SU-DHL-6 (cell line): ENCODE results near the gene CTU2.
"Not testable (repeated sequence)": the region's sequence is repeated elsewhere in the genome, so short reads cannot be mapped to it uniquely, and the experiment has no call there.

Source experiments
- H2AFZ ChIP-seq: fragments of 200-600 bp; sonication (generic); 2 replicates; pipeline ENCODE4 v1.6.1; 2014; ENCODE audit warnings: low read depth, mild to moderate bottlenecking, moderate library complexity, mixed read lengths, antibody characterized with exemption, low read length; ENCODE audit not compliant: severe bottlenecking
- H3F3A ChIP-seq: fragments of 200-600 bp; shearing (Covaris generic); 2 replicates; pipeline ENCODE4 v1.6.0; 2016; ENCODE audit warnings: antibody characterized with exemption, mild to moderate bottlenecking; ENCODE audit not compliant: insufficient read depth
- H3K27ac ChIP-seq: fragments of 200-600 bp; sonication (generic); 2 replicates; pipeline ENCODE4 v1.5.1; 2016; ENCODE audit warnings: low read depth, mild to moderate bottlenecking, low read length, moderate library complexity, mixed read lengths
- H3K27me3 ChIP-seq: fragments of 200-600 bp; sonication (generic), shearing (Covaris generic); 2 replicates; pipeline ENCODE4 v1.6.0; 2014; ENCODE audit warnings: mild to moderate bottlenecking, low read length
- H3K36me3 ChIP-seq: fragments of 200-600 bp; sonication (generic); 2 replicates; pipeline ENCODE4 v1.6.1; 2014; ENCODE audit warnings: mild to moderate bottlenecking, low read length, mixed read lengths
- H3K4me2 ChIP-seq: fragments of 300-600, 200-600 bp; shearing (Covaris generic), sonication (generic); 2 replicates; pipeline ENCODE4 v1.6.0; 2014; ENCODE audit warnings: low read length, low read depth, mild to moderate bottlenecking; ENCODE audit not compliant: poor library complexity, severe bottlenecking
- H3K4me3 ChIP-seq: fragments of 200-600 bp; sonication (generic); 2 replicates; pipeline ENCODE4 v1.5.1; 2014; ENCODE audit warnings: antibody characterized with exemption, low read length, mild to moderate bottlenecking, mixed read lengths; ENCODE audit not compliant: insufficient read depth, poor library complexity, severe bottlenecking
- H3K79me2 ChIP-seq: fragments of 200-600 bp; sonication (generic); 2 replicates; pipeline ENCODE4 v1.6.1; 2014; ENCODE audit warnings: mild to moderate bottlenecking, low read length, moderate library complexity; ENCODE audit not compliant: insufficient read depth
- H3K9ac ChIP-seq: fragments of 200-600 bp; sonication (generic); 2 replicates; pipeline ENCODE4 v1.7.0; 2014; ENCODE audit warnings: mild to moderate bottlenecking, low read length
- H3K9me2 ChIP-seq: fragments of 200-600 bp; sonication (generic); replicated peaks from 2 replicates; pipeline ENCODE4 v1.6.1; 2014; ENCODE audit warnings: low read length; ENCODE audit not compliant: insufficient read depth
- H3K9me3 ChIP-seq: fragments of 200-600 bp; sonication (generic); 2 replicates; pipeline ENCODE4 v1.6.1; 2014; ENCODE audit warnings: low read length, mixed read lengths; ENCODE audit not compliant: insufficient read depth
- H4K20me1 ChIP-seq: fragments of 200-600 bp; sonication (generic); 2 replicates; pipeline ENCODE4 v1.6.1; 2014; ENCODE audit warnings: low read depth, mild to moderate bottlenecking, antibody characterized with exemption, low read length, moderate library complexity, mixed read lengths
- CTCF ChIP-seq: fragments of 200-600 bp; sonication (generic); IDR thresholded peaks from one replicate; pipeline ENCODE4 v1.5.1; 2017; ENCODE audit warnings: antibody characterized with exemption, mild to moderate bottlenecking, low read length, moderate library complexity; ENCODE audit not compliant: insufficient read depth, poor library complexity, severe bottlenecking
- EZH2phosphoT487 ChIP-seq: fragments of 200-600 bp; sonication (generic), shearing (Covaris generic); conservative IDR thresholded peaks from 2 replicates; pipeline ENCODE4 v1.6.1; 2018; ENCODE audit warnings: mild to moderate bottlenecking, antibody characterized with exemption, low read length, moderate library complexity, mixed read lengths

The CTU2 gene

GRCh38 chr16:88667461-88667860, 38.8 kb upstream of the CTU2 start:
- Histone ChIP-seq H2AFZ (no peak overlapping the region), H3K9me3 (no peaks in the 10 kb centered on the region), H3K36me3 (no peaks in the 10 kb centered on the region), H3K4me2 (no peak overlapping the region), H3K27ac (no peak overlapping the region), H3K27me3 (no peaks in the 10 kb centered on the region), H3K4me3 (no peak overlapping the region), H4K20me1 (no peaks in the 10 kb centered on the region), H3F3A (0 out of 2 replicates have a peak, but pooled peaks cover 10% of the 10 kb centered on the region), H3K9ac (no peak overlapping the region), H3K79me2 (peaks cover 3% of the 10 kb centered on the region), H3K9me2 (no peaks in the 10 kb centered on the region)
- TF ChIP-seq EZH2phosphoT487: no peak
- TF ChIP-seq CTCF: no peak

GRCh38 chr16:88669493-88669892, 36.8 kb upstream of the CTU2 start:
- not testable (repeated sequence) for H3K27me3 ChIP-seq, H3K9me3 ChIP-seq, H3K79me2 ChIP-seq, H2AFZ ChIP-seq, H3K4me3 ChIP-seq, H3K9ac ChIP-seq, H3K4me2 ChIP-seq, H3K36me3 ChIP-seq, H3K9me2 ChIP-seq, H3K27ac ChIP-seq, H4K20me1 ChIP-seq
- H3F3A ChIP-seq: 0 out of 2 replicates have a peak, but pooled peaks cover 10% of the 10 kb centered on the region

- Histone ChIP-seq H3K4me3 (no peak overlapping the region), H2AFZ (no peak overlapping the region), H3K79me2 (no peaks in the 10 kb centered on the region), H3K36me3 (no peaks in the 10 kb centered on the region), H3K9me3 (no peaks in the 10 kb centered on the region), H4K20me1 (no peaks in the 10 kb centered on the region), H3K9ac (no peak overlapping the region), H3K27me3 (no peaks in the 10 kb centered on the region), H3K27ac (no peak overlapping the region), H3F3A (0 out of 2 replicates have a peak, but pooled peaks cover 6% of the 10 kb centered on the region), H3K4me2 (no peak overlapping the region), H3K9me2 (no peaks in the 10 kb centered on the region)
- TF ChIP-seq EZH2phosphoT487: no peak
- TF ChIP-seq CTCF: no peak
Observed at GRCh38 chr16:88669980-88670379, 36.3 kb upstream of the CTU2 start.

- Histone ChIP-seq H3K9me3 (no peaks in the 10 kb centered on the region), H3F3A (no peaks in the 10 kb centered on the region), H3K27me3 (no peaks in the 10 kb centered on the region), H3K27ac (no peak overlapping the region), H3K9me2 (no peaks in the 10 kb centered on the region), H4K20me1 (no peaks in the 10 kb centered on the region), H2AFZ (no peak overlapping the region), H3K4me3 (no peak overlapping the region), H3K36me3 (no peaks in the 10 kb centered on the region), H3K4me2 (no peak overlapping the region), H3K79me2 (no peaks in the 10 kb centered on the region), H3K9ac (no peak overlapping the region)
- TF ChIP-seq CTCF (no peak), EZH2phosphoT487 (no peak)
Observed at GRCh38 chr16:88671806-88672205, 34.5 kb upstream of the CTU2 start.
